ENCODE measurements around the gene LGR5. TPM values are rescaled to one million over a fixed set of nuclear protein-coding genes. Genes with fewer than 3 reads are reported as not detected.

The LGR5 gene
- total and polyA plus RNA-seq, 10 of the 15 experiments (the other 5 are each of a cell fraction or from before 2014, with no cell fraction given): 2.1 TPM; not detected in 9

DNA sequence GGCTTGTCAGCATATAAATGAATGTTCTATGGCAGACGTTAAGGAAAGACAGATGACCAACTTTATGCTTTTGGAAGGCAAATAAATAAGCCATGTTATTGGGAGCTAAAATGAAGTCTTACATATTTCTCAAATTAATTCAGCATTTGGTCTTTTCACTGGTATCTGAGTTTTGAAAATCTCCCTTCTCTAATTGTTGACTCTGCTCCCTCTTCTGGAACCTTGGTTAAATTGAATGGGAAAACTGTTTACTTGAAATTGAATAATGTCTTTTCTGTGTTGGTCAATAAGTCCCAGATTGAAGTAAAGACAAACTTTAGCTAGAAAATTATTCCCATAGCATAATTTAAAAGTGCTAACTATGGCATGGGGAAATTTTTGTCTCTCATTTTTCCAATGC is 38.7 kb downstream of the LGR5 start:
- POLR2A ChIA-PET: no interaction called here
- Histone ChIP-seq H3K27me3 (replicated peaks in 1 of 2; ENCODE audit: control insufficient read depth in 2 of 2, insufficient read depth in 2 of 2, low read length in 1 of 2) (no peaks in the 10 kb centered on the region), H3K9ac (ENCODE audit: control insufficient read depth, insufficient read depth, low read length) (no peak overlapping the region), H3K4me3 (no peak overlapping the region), H4K20me1 (ENCODE audit: control insufficient read depth, insufficient read depth) (no peaks in the 10 kb centered on the region), H2AFZ (ENCODE audit: control insufficient read depth, low read depth, low read length) (no peak overlapping the region), H3K36me3 (ENCODE audit: control insufficient read depth in 2 of 2, insufficient read depth in 2 of 2, low read length in 1 of 2) (no peaks in the 10 kb centered on the region), H3K9me3 (replicated peaks; ENCODE audit: control insufficient read depth, insufficient read depth, low read length) (no peaks in the 10 kb centered on the region), H3K4me1 (ENCODE audit: control insufficient read depth, insufficient read depth, low read length) (no peaks in the 10 kb centered on the region), H3K4me2 (ENCODE audit: control insufficient read depth, insufficient read depth) (no peak overlapping the region), H3K79me2 (ENCODE audit: control insufficient read depth, insufficient read depth, low read length) (no peaks in the 10 kb centered on the region), H3K27ac (ENCODE audit: control insufficient read depth, insufficient read depth) (no peak overlapping the region)
- CTCF ChIA-PET: interaction anchor here (1.9 kb wide), 1 partner anchor 63 kb away, joined by 6 read pairs; no protein-coding TSS in a partner anchor
- FAIRE-seq: no peak
- WGBS (ENCODE audit: insufficient coverage, insufficient replicate concordance, low lambda C conversion rate, missing lambda C conversion rate): 6% methylated on average over 1 of the region's 1 CpG
- BruUV-seq (replicated peaks): no TSS peak
- no peak for TF ChIP-seq IRF4 (IDR thresholded peaks at IDR 0.05; ENCODE audit: low read depth, low read length)
- TF ChIP-seq SIN3A (IDR thresholded peaks at IDR 0.05; ENCODE audit: low read depth, low read length): no peak
- TF ChIP-seq, protein P1, sequence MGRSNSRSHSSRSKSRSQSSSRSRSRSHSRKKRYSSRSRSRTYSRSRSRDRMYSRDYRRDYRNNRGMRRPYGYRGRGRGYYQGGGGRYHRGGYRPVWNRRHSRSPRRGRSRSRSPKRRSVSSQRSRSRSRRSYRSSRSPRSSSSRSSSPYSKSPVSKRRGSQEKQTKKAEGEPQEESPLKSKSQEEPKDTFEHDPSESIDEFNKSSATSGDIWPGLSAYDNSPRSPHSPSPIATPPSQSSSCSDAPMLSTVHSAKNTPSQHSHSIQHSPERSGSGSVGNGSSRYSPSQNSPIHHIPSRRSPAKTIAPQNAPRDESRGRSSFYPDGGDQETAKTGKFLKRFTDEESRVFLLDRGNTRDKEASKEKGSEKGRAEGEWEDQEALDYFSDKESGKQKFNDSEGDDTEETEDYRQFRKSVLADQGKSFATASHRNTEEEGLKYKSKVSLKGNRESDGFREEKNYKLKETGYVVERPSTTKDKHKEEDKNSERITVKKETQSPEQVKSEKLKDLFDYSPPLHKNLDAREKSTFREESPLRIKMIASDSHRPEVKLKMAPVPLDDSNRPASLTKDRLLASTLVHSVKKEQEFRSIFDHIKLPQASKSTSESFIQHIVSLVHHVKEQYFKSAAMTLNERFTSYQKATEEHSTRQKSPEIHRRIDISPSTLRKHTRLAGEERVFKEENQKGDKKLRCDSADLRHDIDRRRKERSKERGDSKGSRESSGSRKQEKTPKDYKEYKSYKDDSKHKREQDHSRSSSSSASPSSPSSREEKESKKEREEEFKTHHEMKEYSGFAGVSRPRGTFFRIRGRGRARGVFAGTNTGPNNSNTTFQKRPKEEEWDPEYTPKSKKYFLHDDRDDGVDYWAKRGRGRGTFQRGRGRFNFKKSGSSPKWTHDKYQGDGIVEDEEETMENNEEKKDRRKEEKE (IDR thresholded peaks at IDR 0.05): no peak
- TF ChIP-seq POLR2A (IDR thresholded peaks at IDR 0.05; ENCODE audit: low read depth, low read length): no peak
- no peak for TF ChIP-seq ZNF622 (IDR thresholded peaks at IDR 0.05)
- no peak for TF ChIP-seq KLF5 (IDR thresholded peaks at IDR 0.05; ENCODE audit: partially characterized antibody)
- no peak for ATAC-seq
- no peak for DNase-seq (ENCODE audit: low read depth, low spot score)
- SMC1A ChIA-PET (ENCODE audit: uncharacterized antibody, unreplicated experiment): no interaction called here
- in situ Hi-C loops (cut with MboI) (no loop called here), intact Hi-C loops (cut with micrococcal nuclease; ENCODE audit: unreplicated experiment) (no loop called here)
- RAD21 ChIA-PET (ENCODE audit: unreplicated experiment): no interaction called here

All from GM12878 (cell line).